Jurkat, Clone E6-1 (cell line): Measurements from ENCODE around the gene SMIM23. TPM values are rescaled to one million over a fixed set of nuclear protein-coding genes. Genes with fewer than 3 reads are reported as not detected.

Experiments used
- DNase-seq: peaks from one replicate; pipeline ENCODE4 v3.0.0-alpha.2; 2011; ENCODE audit warnings: low read depth, low spot score
- H3K4me3 ChIP-seq: 2 replicates; pipeline ENCODE4 v1.5.1; 2011; ENCODE audit warnings: mild to moderate bottlenecking, low read length, control low read depth, moderate library complexity
- polyA plus RNA-seq: library from polyadenylated mRNA; unstranded; fragments of >200 nt; gene quantifications from one replicate; pipeline ENCODE4 v1.2.1, GENCODE V29; 2012; ENCODE audit warnings: missing spikeins; ENCODE audit not compliant: insufficient read length, insufficient read depth

The SMIM23 gene
- not detected for polyA plus RNA-seq

GRCh38 chr5:171785517-171785916 lies at the start of gene SMIM23:
SMIM23 (plus strand) TSS chr5:171785817; CDS start chr5:171785872, 55 bp downstream.
- no peak for DNase-seq
- H3K4me3 ChIP-seq = no peak within 1 kb of the TSS

GRCh38 chr5:171736976-171737891 lies 48.4 kb upstream of the SMIM23 start:
- DNase-seq = no peak
- no peak overlapping the region for H3K4me3 ChIP-seq

- no peak overlapping the region for H3K4me3 ChIP-seq
- DNase-seq = no peak
These were observed 47.1 kb upstream of the SMIM23 start for GRCh38 chr5:171738501-171738900.

GRCh38 chr5:171739271-171739670 lies 46.3 kb upstream of the SMIM23 start:
- no peak for DNase-seq
- no peak overlapping the region for H3K4me3 ChIP-seq

- no peak overlapping the region for H3K4me3 ChIP-seq
- no peak for DNase-seq
These were observed 42.1 kb upstream of the SMIM23 start for GRCh38 chr5:171743436-171744076.

GRCh38 chr5:171744264-171744663 lies 41.4 kb upstream of the SMIM23 start:
- no peak overlapping the region for H3K4me3 ChIP-seq
- DNase-seq = no peak

- no peak overlapping the region for H3K4me3 ChIP-seq
- DNase-seq = no peak
These were observed 40.7 kb upstream of the SMIM23 start for GRCh38 chr5:171744882-171745281.

- DNase-seq = no peak
- no peak overlapping the region for H3K4me3 ChIP-seq
These were observed 40.0 kb upstream of the SMIM23 start for GRCh38 chr5:171745602-171746001.

- no peak for DNase-seq
- H3K4me3 ChIP-seq = no peak overlapping the region
These were observed 38.4 kb upstream of the SMIM23 start for GRCh38 chr5:171747061-171747859.

GRCh38 chr5:171748720-171749119 lies 36.9 kb upstream of the SMIM23 start:
- no peak overlapping the region for H3K4me3 ChIP-seq
- DNase-seq = no peak

- H3K4me3 ChIP-seq = no peak overlapping the region
- DNase-seq = no peak
These were observed 36.3 kb upstream of the SMIM23 start for GRCh38 chr5:171749365-171749764.

- DNase-seq = no peak
These were observed 35.3 kb upstream of the SMIM23 start for GRCh38 chr5:171750311-171750788.

GRCh38 chr5:171755354-171755821 lies 30.2 kb upstream of the SMIM23 start:
- DNase-seq = no peak
- no peak overlapping the region for H3K4me3 ChIP-seq

More at GRCh38 chr5:171750311-171750788, 35.3 kb upstream of the SMIM23 start:
- H3K4me3 ChIP-seq = no peak overlapping the region

GRCh38 chr5:171757853-171758535 lies 27.6 kb upstream of the SMIM23 start:
- no peak overlapping the region for H3K4me3 ChIP-seq
- DNase-seq = no peak

- H3K4me3 ChIP-seq = no peak overlapping the region
- no peak for DNase-seq
These were observed 25.8 kb upstream of the SMIM23 start for GRCh38 chr5:171759777-171760176.

- no peak overlapping the region for H3K4me3 ChIP-seq
- no peak for DNase-seq
These were observed 23.5 kb upstream of the SMIM23 start for GRCh38 chr5:171762021-171762608.

GRCh38 chr5:171762903-171763302 lies 22.7 kb upstream of the SMIM23 start:
- no peak overlapping the region for H3K4me3 ChIP-seq
- DNase-seq = no peak

- DNase-seq = no peak
- H3K4me3 ChIP-seq = no peak overlapping the region
These were observed 21.4 kb upstream of the SMIM23 start for GRCh38 chr5:171764265-171764664.
